AG09309 (cell line): ENCODE measurements around the gene ZNF345.

Experiments used
- DNase-seq: peaks from one replicate; pipeline ENCODE4 v3.0.0-alpha.2; 2010; ENCODE audit warnings: low read depth
- H3K4me3 ChIP-seq: 2 replicates; pipeline ENCODE4 v1.5.1; 2011; ENCODE audit warnings: mild to moderate bottlenecking, low read depth, low read length, moderate library complexity; ENCODE audit not compliant: control insufficient read depth
- TF ChIP-seq, protein P1 (sequence below): IDR thresholded peaks from 2 replicates; pipeline ENCODE4 v1.5.1; 2011; ENCODE audit warnings: mild to moderate bottlenecking, low read depth, low read length, inconsistent platforms; ENCODE audit not compliant: insufficient read depth, control insufficient read depth; ENCODE audit errors: missing control alignments

The ZNF345 gene

GRCh38 chr19:36918090-36918489 lies 67.4 kb downstream of the ZNF345 start:
- DNase-seq: no peak
- TF ChIP-seq, protein P1, sequence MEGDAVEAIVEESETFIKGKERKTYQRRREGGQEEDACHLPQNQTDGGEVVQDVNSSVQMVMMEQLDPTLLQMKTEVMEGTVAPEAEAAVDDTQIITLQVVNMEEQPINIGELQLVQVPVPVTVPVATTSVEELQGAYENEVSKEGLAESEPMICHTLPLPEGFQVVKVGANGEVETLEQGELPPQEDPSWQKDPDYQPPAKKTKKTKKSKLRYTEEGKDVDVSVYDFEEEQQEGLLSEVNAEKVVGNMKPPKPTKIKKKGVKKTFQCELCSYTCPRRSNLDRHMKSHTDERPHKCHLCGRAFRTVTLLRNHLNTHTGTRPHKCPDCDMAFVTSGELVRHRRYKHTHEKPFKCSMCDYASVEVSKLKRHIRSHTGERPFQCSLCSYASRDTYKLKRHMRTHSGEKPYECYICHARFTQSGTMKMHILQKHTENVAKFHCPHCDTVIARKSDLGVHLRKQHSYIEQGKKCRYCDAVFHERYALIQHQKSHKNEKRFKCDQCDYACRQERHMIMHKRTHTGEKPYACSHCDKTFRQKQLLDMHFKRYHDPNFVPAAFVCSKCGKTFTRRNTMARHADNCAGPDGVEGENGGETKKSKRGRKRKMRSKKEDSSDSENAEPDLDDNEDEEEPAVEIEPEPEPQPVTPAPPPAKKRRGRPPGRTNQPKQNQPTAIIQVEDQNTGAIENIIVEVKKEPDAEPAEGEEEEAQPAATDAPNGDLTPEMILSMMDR: no peak
- no peak overlapping the region for H3K4me3 ChIP-seq
